Measurements from ENCODE around the gene ZDHHC16.

- TF ChIP-seq CTCF (IDR thresholded peaks at IDR 0.05 in 4 of 5, conservative IDR thresholded peaks at IDR 0.05 in 1 of 5), result no peak
- TF ChIP-seq POLR2A (IDR thresholded peaks at IDR 0.05), result no peak
Observed at GRCh38 chr10:97483921-97484320, 37.9 kb downstream of the ZDHHC16 start.
